Measurements from ENCODE around the gene HOXA4.

Gene HOXA4

DNA sequence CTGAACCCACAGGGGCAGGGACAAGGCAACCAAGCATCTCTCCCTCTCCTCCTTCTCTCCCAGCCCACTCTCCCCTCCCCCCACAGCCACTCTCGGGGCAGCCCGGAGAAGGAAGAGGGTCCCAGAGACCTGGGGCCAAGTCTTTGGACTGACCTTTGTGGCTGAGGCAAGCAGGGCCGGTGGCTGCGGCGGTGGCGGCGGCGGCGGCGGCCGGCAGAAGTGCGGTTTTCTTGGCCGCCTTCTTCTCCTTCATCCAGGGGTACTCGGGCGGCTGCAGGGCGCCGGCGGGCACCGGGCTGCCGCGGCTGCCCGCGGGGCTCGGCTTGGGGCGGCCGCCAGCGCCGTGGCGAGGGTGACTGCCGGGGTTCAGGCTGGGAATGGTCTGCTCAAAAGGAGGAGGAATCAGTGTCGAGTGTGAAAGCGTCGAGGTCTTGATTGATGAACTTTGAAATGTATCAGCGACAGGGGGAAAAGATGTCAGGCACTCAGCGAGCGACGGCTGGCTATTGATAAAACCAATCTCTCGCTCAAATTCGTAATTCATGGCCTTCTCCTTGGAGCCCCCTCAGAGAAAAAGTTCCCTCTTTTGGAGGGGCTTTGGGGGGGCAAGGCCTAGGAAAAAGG is 28.5 kb downstream of the HOXA4 start:
- H3K4me3 ChIP-seq: no peak overlapping the region
- H3K36me3 ChIP-seq: no peaks in the 10 kb centered on the region; a peak in 1 of 22 replicates
- H3K9me3 ChIP-seq (replicated peaks in 1 of 11): peaks cover 30 to 63% (median 46%) of the 10 kb centered on the region in 11 experiments
- H4K20me1 ChIP-seq: no peaks in the 10 kb centered on the region
- H3K27me3 ChIP-seq: peaks cover 0 to 14% (median 0%) of the 10 kb centered on the region in 11 experiments; a peak in 6 of 22 replicates
- no peaks in the 10 kb centered on the region; a peak in 1 of 20 replicates for H3K4me1 ChIP-seq
- no peak for TF ChIP-seq Cebpa-rat (IDR thresholded peaks at IDR 0.05)
- H3K27ac ChIP-seq: no peak overlapping the region
- no peak overlapping the region for H3K9ac ChIP-seq
- H3K4me2 ChIP-seq: no peak overlapping the region

- Histone ChIP-seq H3K9ac (no peak overlapping the region), H3K27me3 (peaks cover 0 to 14% (median 0%) of the 10 kb centered on the region in 11 experiments; a peak in 6 of 22 replicates)
Observed at GRCh38 chr7:27101171-27101956, 29.2 kb downstream of the HOXA4 start.

DNA sequence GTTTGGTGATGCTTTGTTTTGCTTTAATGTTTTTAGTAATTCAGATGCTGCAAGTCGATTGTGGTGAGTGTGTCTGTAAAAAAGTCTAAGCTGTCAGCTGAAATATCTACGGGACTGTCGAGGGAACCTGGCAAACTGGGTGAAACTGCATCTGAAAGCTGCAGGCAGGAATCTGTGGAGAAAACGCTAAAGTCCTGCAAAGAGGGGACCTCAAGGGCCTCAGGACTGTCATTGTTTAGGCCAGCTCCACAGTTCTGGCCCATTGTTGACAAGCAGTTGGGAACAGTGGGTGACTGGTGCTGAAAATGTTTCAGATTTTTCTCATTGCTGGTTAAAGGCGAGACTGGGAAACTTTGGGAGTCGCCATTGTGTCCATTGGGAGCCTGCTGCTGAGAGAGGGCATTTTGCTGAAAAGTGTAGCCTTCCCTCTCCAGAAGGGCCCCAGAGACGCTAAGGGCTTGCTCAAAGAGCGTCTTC is 29.8 kb downstream of the HOXA4 start:
- Histone ChIP-seq H4K20me1 (no peaks in the 10 kb centered on the region), H3K27ac (no peak overlapping the region), H3K36me3 (no peaks in the 10 kb centered on the region), H3K4me3 (no peak overlapping the region), H3K9ac (no peak overlapping the region), H3K27me3 (peaks cover 0 to 14% (median 0%) of the 10 kb centered on the region in 11 experiments; a peak in 6 of 22 replicates), H3K4me2 (no peak overlapping the region), H3K4me1 (no peaks in the 10 kb centered on the region; a peak in 1 of 20 replicates), H3K9me3 (replicated peaks in 1 of 11) (peaks cover 31 to 64% (median 47%) of the 10 kb centered on the region in 11 experiments)
- TF ChIP-seq Cebpa-rat (IDR thresholded peaks at IDR 0.05): no peak

More at GRCh38 chr7:27101171-27101956, 29.2 kb downstream of the HOXA4 start:
- Histone ChIP-seq H3K4me1 (no peaks in the 10 kb centered on the region; a peak in 1 of 20 replicates), H4K20me1 (no peaks in the 10 kb centered on the region), H3K27ac (no peak overlapping the region), H3K9me3 (replicated peaks in 1 of 11) (peaks cover 30 to 64% (median 46%) of the 10 kb centered on the region in 11 experiments), H3K36me3 (no peaks in the 10 kb centered on the region), H3K4me3 (no peak overlapping the region), H3K4me2 (no peak overlapping the region)
- TF ChIP-seq Cebpa-rat (IDR thresholded peaks at IDR 0.05): no peak

DNA sequence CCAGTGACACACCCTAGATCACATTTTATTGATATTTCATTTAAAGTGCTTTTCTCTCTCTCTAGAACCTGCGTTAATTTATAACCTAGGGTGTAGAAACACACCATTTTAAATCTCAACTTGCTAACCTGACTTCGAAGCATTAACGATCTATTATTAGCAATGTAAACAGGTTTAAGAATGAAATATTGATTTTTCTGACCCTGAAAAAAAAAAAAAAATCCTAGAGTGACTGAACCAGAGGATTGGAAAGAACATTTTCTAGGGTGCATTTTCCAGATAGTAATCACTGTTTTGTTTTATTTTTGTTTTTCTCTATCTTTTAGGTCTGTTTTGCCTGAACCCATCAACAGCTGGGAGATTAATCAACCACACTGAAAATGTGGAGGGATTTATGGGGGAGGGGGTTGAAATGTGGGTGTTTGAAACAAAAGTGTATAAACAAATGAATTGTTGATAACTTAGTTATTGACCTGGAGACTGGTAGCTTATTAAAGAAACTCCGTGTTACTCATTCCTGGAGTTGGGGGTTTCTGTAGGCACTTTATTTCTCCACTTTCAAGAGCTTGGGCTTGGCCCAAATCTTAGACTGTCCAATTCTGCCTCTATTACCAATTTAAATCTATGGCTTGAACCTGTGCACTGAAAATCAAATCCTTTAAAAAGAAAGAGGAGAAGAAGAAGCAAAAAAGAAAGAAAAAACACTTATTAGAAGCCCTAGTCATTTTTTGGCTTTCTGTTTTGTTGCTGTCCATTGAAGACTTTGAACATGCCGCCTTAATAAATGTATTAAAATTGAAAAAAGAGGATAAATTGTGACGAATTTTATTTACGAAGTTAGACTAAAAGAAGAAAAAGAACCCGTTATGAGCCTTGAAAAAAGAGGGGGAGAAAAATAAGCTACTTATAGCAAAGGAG is 30.8 kb downstream of the HOXA4 start:
- no peak for TF ChIP-seq Cebpa-rat (IDR thresholded peaks at IDR 0.05)
- no peak overlapping the region for H3K27ac ChIP-seq
- peaks cover 40 to 71% (median 57%) of the 10 kb centered on the region in 11 experiments for H3K9me3 ChIP-seq (replicated peaks in 1 of 11)
- no peaks in the 10 kb centered on the region; a peak in 1 of 20 replicates for H3K4me1 ChIP-seq
- H3K9ac ChIP-seq: no peak overlapping the region
- H4K20me1 ChIP-seq: no peaks in the 10 kb centered on the region
- no peaks in the 10 kb centered on the region for H3K36me3 ChIP-seq
- no peak overlapping the region for H3K4me3 ChIP-seq
- no peak overlapping the region for H3K4me2 ChIP-seq
- H3K27me3 ChIP-seq: peaks cover 0 to 14% (median 0%) of the 10 kb centered on the region in 11 experiments; a peak in 6 of 22 replicates

- Histone ChIP-seq H3K27me3 (peaks cover 0 to 14% (median 0%) of the 10 kb centered on the region in 11 experiments; a peak in 6 of 22 replicates), H3K4me2 (no peak overlapping the region), H3K36me3 (no peaks in the 10 kb centered on the region), H3K9me3 (replicated peaks in 1 of 11) (peaks cover 40 to 78% (median 63%) of the 10 kb centered on the region in 11 experiments), H4K20me1 (no peaks in the 10 kb centered on the region), H3K27ac (no peak overlapping the region), H3K9ac (no peak overlapping the region), H3K4me1 (no peaks in the 10 kb centered on the region; a peak in 1 of 20 replicates), H3K4me3 (no peak overlapping the region)
- TF ChIP-seq Cebpa-rat (IDR thresholded peaks at IDR 0.05): no peak
Observed at GRCh38 chr7:27098578-27099451, 31.7 kb downstream of the HOXA4 start.

- Histone ChIP-seq H3K27me3 (peaks cover 0 to 14% (median 0%) of the 10 kb centered on the region in 11 experiments; a peak in 6 of 22 replicates), H3K4me1 (peaks cover 0 to under 1% (median 0%) of the 10 kb centered on the region in 10 experiments; a peak in 1 of 20 replicates), H4K20me1 (no peaks in the 10 kb centered on the region), H3K27ac (no peak overlapping the region), H3K9me3 (replicated peaks in 1 of 11) (peaks cover 39 to 69% (median 60%) of the 10 kb centered on the region in 11 experiments), H3K9ac (no peak overlapping the region), H3K36me3 (no peaks in the 10 kb centered on the region), H3K4me3 (no peak overlapping the region), H3K4me2 (no peak overlapping the region)
- TF ChIP-seq Cebpa-rat (IDR thresholded peaks at IDR 0.05): no peak
Observed at GRCh38 chr7:27097686-27098577, 32.6 kb downstream of the HOXA4 start.

GRCh38 chr7:27096768-27097514 is 33.6 kb downstream of the HOXA4 start:
- H4K20me1 ChIP-seq: no peaks in the 10 kb centered on the region
- H3K36me3 ChIP-seq: no peaks in the 10 kb centered on the region
- no peak overlapping the region for H3K4me3 ChIP-seq
- H3K9ac ChIP-seq: no peak overlapping the region
- no peak for TF ChIP-seq Cebpa-rat (IDR thresholded peaks at IDR 0.05)
- H3K4me1 ChIP-seq: peaks cover 0 to 10% (median 3%) of the 10 kb centered on the region in 10 experiments; a peak in 6 of 20 replicates
- H3K9me3 ChIP-seq (replicated peaks in 1 of 11): peaks cover 29 to 59% (median 53%) of the 10 kb centered on the region in 11 experiments
- H3K27me3 ChIP-seq: peaks cover 0 to 14% (median 0%) of the 10 kb centered on the region in 11 experiments; a peak in 6 of 22 replicates
- H3K27ac ChIP-seq: no peak overlapping the region
- no peak overlapping the region for H3K4me2 ChIP-seq
